Adipose tissue (tissue), 3 donors: ENCODE data around the gene ZRANB3. TPM values are rescaled to one million over a fixed set of nuclear protein-coding genes. Genes with fewer than 3 reads are reported as not detected.
A peak's percentile ranks its signal among the peaks of the same experiment; 100 is the strongest.

Experiments used
- H3K27ac ChIP-seq: one replicate; pipeline ENCODE4 v1.5.1; 2013; ENCODE audit warnings: low read depth, low read length
- WGBS, 3 donors: extraction: QIAGEN DNeasy Blood & Tissue Kit; methylation state at CpG; one replicate each; pipeline ENCODE4 v1.1.7; 2013; 5-methylcytosine and 5-hydroxymethylcytosine counted together
- polyA plus RNA-seq, 3 donors: library from polyadenylated mRNA; stranded (reverse); fragments of 200-250 nt; gene quantifications; one replicate each; pipeline ENCODE4 v1.2.3, GENCODE V29; 2013
- donor health status: healthy with polysubstance abuse.
- donor health status: Bipolar disorder and iron deficiency.
- donor health status: healthy.

The ZRANB3 gene
- polyA plus RNA-seq, 3 donors, result 1.5 to 2.7 (median 2.0) TPM

GRCh38 chr2:135212757-135213156, 318.3 kb downstream of the ZRANB3 start:
- WGBS, 3 donors, result 85 to 91% (median 86%) methylated on average over 2 of the region's 2 CpGs

GRCh38 chr2:135208016-135208415, 323.0 kb downstream of the ZRANB3 start:
- WGBS, 3 donors, result 60 to 66% (median 61%) methylated on average over 2 of the region's 2 CpGs

More at GRCh38 chr2:135212757-135213156, 318.3 kb downstream of the ZRANB3 start:
- H3K27ac ChIP-seq, result no peak overlapping the region

GRCh38 chr2:135203944-135204343, 327.1 kb downstream of the ZRANB3 start:
- 74 to 98% (median 97%) methylated on average over 3 of the region's 3 CpGs for WGBS, 3 donors
- H3K27ac ChIP-seq, result peak overlapping the region; percentile 75

More at GRCh38 chr2:135208016-135208415, 323.0 kb downstream of the ZRANB3 start:
- no peak overlapping the region for H3K27ac ChIP-seq

- no peak overlapping the region for H3K27ac ChIP-seq
These were observed 328.3 kb downstream of the ZRANB3 start for GRCh38 chr2:135202751-135203150.

- WGBS, 3 donors, result 85 to 94% (median 91%) methylated on average over 3 of the region's 3 CpGs
- H3K27ac ChIP-seq, result no peak overlapping the region
These were observed 332.5 kb downstream of the ZRANB3 start for GRCh38 chr2:135198481-135198880.

GRCh38 chr2:135190799-135191198, 340.2 kb downstream of the ZRANB3 start:
- no peak overlapping the region for H3K27ac ChIP-seq

GRCh38 chr2:135189148-135189547, 341.9 kb downstream of the ZRANB3 start:
- 100% methylated on average over 1 of the region's 1 CpG for WGBS, 3 donors
- H3K27ac ChIP-seq, result no peak overlapping the region

GRCh38 chr2:135187270-135187669, 343.7 kb downstream of the ZRANB3 start:
- H3K27ac ChIP-seq, result no peak overlapping the region
- WGBS, 3 donors, result 83 to 89% (median 83%) methylated on average over 3 of the region's 3 CpGs

GRCh38 chr2:135186054-135186453, 345.0 kb downstream of the ZRANB3 start:
- H3K27ac ChIP-seq, result no peak overlapping the region
- 92 to 94% (median 93%) methylated on average over 5 of the region's 5 CpGs for WGBS, 3 donors

- WGBS, 3 donors, result 86 to 93% (median 92%) methylated on average over 1 of the region's 1 CpG
- no peak overlapping the region for H3K27ac ChIP-seq
These were observed 347.2 kb downstream of the ZRANB3 start for GRCh38 chr2:135183822-135184221.

GRCh38 chr2:135182601-135183000, 348.4 kb downstream of the ZRANB3 start:
- 73 to 81% (median 75%) methylated on average over 3 of the region's 3 CpGs for WGBS, 3 donors
- H3K27ac ChIP-seq, result no peak overlapping the region

GRCh38 chr2:135182190-135182589, 348.8 kb downstream of the ZRANB3 start:
- H3K27ac ChIP-seq, result no peak overlapping the region
- WGBS, 3 donors, result 75 to 79% (median 78%) methylated on average over 8 of the region's 8 CpGs

GRCh38 chr2:135179689-135180088, 351.3 kb downstream of the ZRANB3 start:
- H3K27ac ChIP-seq, result no peak overlapping the region
- WGBS, 3 donors, result 83 to 93% (median 84%) methylated on average over 1 of the region's 1 CpG

- WGBS, 3 donors, result 46 to 80% (median 72%) methylated on average over 3 of the region's 3 CpGs
- no peak overlapping the region for H3K27ac ChIP-seq
These were observed 355.8 kb downstream of the ZRANB3 start for GRCh38 chr2:135175177-135175576.

- WGBS, 3 donors, result 95 to 97% (median 96%) methylated on average over 6 of the region's 6 CpGs
- no peak overlapping the region for H3K27ac ChIP-seq
These were observed 356.3 kb downstream of the ZRANB3 start for GRCh38 chr2:135174810-135175093.

- H3K27ac ChIP-seq, result no peak overlapping the region
- 83 to 91% (median 90%) methylated on average over 9 of the region's 9 CpGs for WGBS, 3 donors
These were observed 356.8 kb downstream of the ZRANB3 start for GRCh38 chr2:135174049-135174809.

- H3K27ac ChIP-seq, result no peak overlapping the region
- 94 to 96% (median 95%) methylated on average over 11 of the region's 11 CpGs for WGBS, 3 donors
These were observed 360.9 kb downstream of the ZRANB3 start for GRCh38 chr2:135169900-135170753.

- 87 to 89% (median 87%) methylated on average over 11 of the region's 11 CpGs for WGBS, 3 donors
- no peak overlapping the region for H3K27ac ChIP-seq
These were observed 362.7 kb downstream of the ZRANB3 start for GRCh38 chr2:135168204-135168856.

- H3K27ac ChIP-seq, result no peak overlapping the region
- WGBS, 3 donors, result 87 to 99% (median 98%) methylated on average over 1 of the region's 1 CpG
These were observed 363.7 kb downstream of the ZRANB3 start for GRCh38 chr2:135167273-135167672.
